Endodermal cell (in vitro differentiated cells): Measurements from ENCODE around the gene C7orf33. TPM values are rescaled to one million over a fixed set of nuclear protein-coding genes. Genes with fewer than 3 reads are reported as not detected.

ENCODE experiments used
- DNase-seq: peaks from one replicate; pipeline ENCODE4 v3.0.0-alpha.2; 2017
- H3K27ac ChIP-seq: 2 replicates; pipeline ENCODE4 v1.5.1; 2013; ENCODE audit warnings: mild to moderate bottlenecking, low read depth, low read length, moderate library complexity
- H3K27me3 ChIP-seq: 2 replicates; pipeline ENCODE4 v1.6.1; 2013; ENCODE audit warnings: mild to moderate bottlenecking, low read length, moderate library complexity; ENCODE audit not compliant: insufficient read depth, control insufficient read depth, poor library complexity, severe bottlenecking
- H3K36me3 ChIP-seq: 2 replicates; pipeline ENCODE4 v1.7.0; 2013; ENCODE audit warnings: mild to moderate bottlenecking, low read length, moderate library complexity; ENCODE audit not compliant: control insufficient read depth, insufficient read depth
- H3K4me1 ChIP-seq: one replicate; pipeline ENCODE4 v1.7.0; 2013; ENCODE audit warnings: low read length; ENCODE audit not compliant: control insufficient read depth, insufficient read depth
- H3K4me3 ChIP-seq: 2 replicates; pipeline ENCODE4 v1.5.1; 2013; ENCODE audit warnings: mild to moderate bottlenecking, low read length, moderate library complexity
- H3K9ac ChIP-seq: 2 replicates; pipeline ENCODE4 v1.6.1; 2013; ENCODE audit warnings: mild to moderate bottlenecking, low read length, moderate library complexity; ENCODE audit not compliant: poor library complexity, severe bottlenecking; ENCODE audit errors: extremely low read depth
- H3K9me3 ChIP-seq: 2 replicates; pipeline ENCODE4 v1.6.1; 2013; ENCODE audit warnings: mild to moderate bottlenecking, low read length, moderate library complexity; ENCODE audit not compliant: control insufficient read depth
- H3K27ac Mint-ChIP-seq: 2 replicates; pipeline ENCODE4 v1.8.0; 2020; ENCODE audit warnings: mixed read lengths
- H3K27me3 Mint-ChIP-seq: 2 replicates; pipeline ENCODE4 v1.8.0; 2021; ENCODE audit warnings: mild to moderate bottlenecking, mixed read lengths; ENCODE audit not compliant: insufficient read depth
- H3K36me3 Mint-ChIP-seq: 2 replicates; pipeline ENCODE4 v1.8.0; 2020; ENCODE audit warnings: low read depth, mixed read lengths
- H3K4me1 Mint-ChIP-seq: 2 replicates; pipeline ENCODE4 v1.8.0; 2020; ENCODE audit warnings: mixed read lengths
- H3K4me3 Mint-ChIP-seq: 2 replicates; pipeline ENCODE4 v1.8.0; 2020; ENCODE audit warnings: mild to moderate bottlenecking, moderate library complexity, mixed read lengths
- H3K9me3 Mint-ChIP-seq: 2 replicates; pipeline ENCODE4 v1.8.0; 2020; ENCODE audit warnings: mild to moderate bottlenecking, mixed read lengths
- WGBS, 2 experiments: methylation state at CpG; one replicate each; pipeline versions ENCODE4 v1.1.5 to v1.1.7; 2013; ENCODE audit warnings: missing lambda C conversion rate in 2 of 2, mixed read lengths in 1 of 2; ENCODE audit not compliant: insufficient coverage in 1 of 2, insufficient read length in 1 of 2; 5-methylcytosine and 5-hydroxymethylcytosine counted together
- total RNA-seq, 2 donors: library from RNA; stranded (reverse); fragmentation: NEBNext Ultra II Directional in 1 of 2; extraction: Animal tissue kit (Norgen Biotek cat#: 25700) in 1 of 2; gene quantifications; 2 replicates in 1 of 2; 3 replicates in 1 of 2; pipeline ENCODE4 v1.2.1, GENCODE V29; 2021
- TF ChIP-seq, protein P1 (sequence below): fragments of 200-600 bp; sonication (generic); conservative IDR thresholded peaks from 2 replicates; pipeline ENCODE4 v1.5.0; 2021; ENCODE audit warnings: antibody characterized with exemption, mild to moderate bottlenecking

C7orf33 gene
- total RNA-seq, 2 donors from 2014 or later = not detected

DNA sequence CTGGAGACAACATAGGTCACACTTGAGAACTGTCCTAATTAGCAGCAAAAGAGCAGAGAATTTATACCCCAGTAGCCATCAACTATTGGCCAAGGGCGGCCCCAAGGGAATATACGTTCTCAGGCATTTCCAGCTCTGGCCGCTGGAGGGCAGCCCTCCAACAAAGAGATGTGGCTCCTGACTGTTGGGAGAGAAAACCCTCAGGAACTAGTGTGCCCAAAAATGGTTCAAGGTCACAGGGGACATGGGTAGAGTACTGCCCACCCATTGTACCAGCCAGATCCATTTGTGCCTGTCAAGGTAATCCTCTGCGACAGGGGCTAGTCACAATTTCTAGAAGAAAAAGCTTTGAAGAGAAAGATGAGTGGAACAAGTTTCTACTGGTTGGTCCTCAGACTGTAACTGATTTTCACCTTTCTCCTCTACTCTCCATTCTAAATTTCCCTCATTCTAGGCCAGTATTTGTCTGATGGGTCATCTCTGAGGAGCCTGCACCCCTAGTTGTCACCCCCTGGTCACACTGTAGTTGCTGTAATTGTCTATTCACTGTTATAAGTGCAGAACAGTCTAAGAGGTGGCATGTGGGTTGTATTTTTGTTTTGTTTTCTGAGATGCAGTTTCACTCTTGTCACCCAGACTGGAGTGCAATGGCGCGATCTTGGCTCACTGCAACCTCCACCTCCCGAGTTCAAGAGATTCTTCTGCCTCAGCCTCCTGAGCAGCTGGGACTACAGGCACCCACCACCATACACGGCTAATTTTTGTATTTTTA is 14.7 kb upstream of the C7orf33 start:
- no peak overlapping the region for H3K4me3 Mint-ChIP-seq
- no peaks in the 10 kb centered on the region for H3K4me1 ChIP-seq
- TF ChIP-seq, protein P1, sequence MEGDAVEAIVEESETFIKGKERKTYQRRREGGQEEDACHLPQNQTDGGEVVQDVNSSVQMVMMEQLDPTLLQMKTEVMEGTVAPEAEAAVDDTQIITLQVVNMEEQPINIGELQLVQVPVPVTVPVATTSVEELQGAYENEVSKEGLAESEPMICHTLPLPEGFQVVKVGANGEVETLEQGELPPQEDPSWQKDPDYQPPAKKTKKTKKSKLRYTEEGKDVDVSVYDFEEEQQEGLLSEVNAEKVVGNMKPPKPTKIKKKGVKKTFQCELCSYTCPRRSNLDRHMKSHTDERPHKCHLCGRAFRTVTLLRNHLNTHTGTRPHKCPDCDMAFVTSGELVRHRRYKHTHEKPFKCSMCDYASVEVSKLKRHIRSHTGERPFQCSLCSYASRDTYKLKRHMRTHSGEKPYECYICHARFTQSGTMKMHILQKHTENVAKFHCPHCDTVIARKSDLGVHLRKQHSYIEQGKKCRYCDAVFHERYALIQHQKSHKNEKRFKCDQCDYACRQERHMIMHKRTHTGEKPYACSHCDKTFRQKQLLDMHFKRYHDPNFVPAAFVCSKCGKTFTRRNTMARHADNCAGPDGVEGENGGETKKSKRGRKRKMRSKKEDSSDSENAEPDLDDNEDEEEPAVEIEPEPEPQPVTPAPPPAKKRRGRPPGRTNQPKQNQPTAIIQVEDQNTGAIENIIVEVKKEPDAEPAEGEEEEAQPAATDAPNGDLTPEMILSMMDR = peak; percentile 91
- peak; percentile 93 for DNase-seq
- no peaks in the 10 kb centered on the region for H3K36me3 Mint-ChIP-seq
- H3K4me1 Mint-ChIP-seq = no peaks in the 10 kb centered on the region
- H3K9me3 Mint-ChIP-seq = peaks cover 2% of the 10 kb centered on the region
- H3K4me3 ChIP-seq = no peak overlapping the region
- no peak overlapping the region for H3K27ac Mint-ChIP-seq
- H3K36me3 ChIP-seq = no peaks in the 10 kb centered on the region
- H3K27ac ChIP-seq = no peak overlapping the region
- H3K9me3 ChIP-seq = no peaks in the 10 kb centered on the region
- no peak overlapping the region for H3K9ac ChIP-seq
- H3K27me3 ChIP-seq = peaks cover 13% of the 10 kb centered on the region
- WGBS, 2 experiments = 50 to 53% methylated on average over 6 to 8 of the region's 8 CpGs
- H3K27me3 Mint-ChIP-seq = peaks cover 12% of the 10 kb centered on the region

DNA sequence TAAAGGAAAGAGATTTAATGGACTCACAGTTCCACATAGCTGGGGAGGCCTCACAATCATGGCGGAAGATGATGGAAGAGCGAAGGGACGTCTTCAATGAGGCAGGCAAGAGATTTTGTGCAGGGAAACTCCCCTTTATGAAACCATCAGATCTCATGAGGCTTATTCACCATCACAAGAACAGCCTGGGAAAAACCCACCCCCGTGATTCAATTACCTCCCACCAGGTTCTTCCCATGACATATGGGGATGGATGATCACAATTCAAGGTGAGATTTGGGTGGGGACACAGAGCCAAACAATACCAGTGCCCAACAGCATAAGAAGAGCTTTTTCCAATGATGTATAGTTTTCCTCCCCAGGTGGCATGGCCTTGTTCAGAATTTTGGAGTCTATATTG is 11.2 kb upstream of the C7orf33 start:
- no peak for DNase-seq

DNA sequence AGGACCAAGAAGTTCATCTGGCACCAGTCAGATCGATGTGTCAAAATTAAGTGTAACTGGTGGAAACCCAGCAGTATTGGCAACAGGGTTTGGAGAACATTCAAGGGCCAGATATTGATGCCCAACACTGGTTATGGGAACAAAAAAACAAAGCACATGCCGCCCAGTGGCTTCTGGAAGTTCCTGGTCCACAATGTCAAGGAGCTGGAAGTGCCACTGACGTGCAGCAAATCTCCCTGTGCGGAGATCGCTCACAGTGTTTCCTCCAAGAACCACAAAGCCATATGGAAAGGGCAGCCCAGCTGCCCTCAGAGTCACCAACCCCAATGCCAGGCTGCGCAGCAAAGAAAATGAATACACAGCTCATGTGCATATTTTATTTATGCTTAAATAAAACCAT is 10.1 kb upstream of the C7orf33 start:
- Histone ChIP-seq H3K9ac (no peak overlapping the region), H3K27me3 (peaks cover 14% of the 10 kb centered on the region), H3K4me1 (no peaks in the 10 kb centered on the region), H3K27ac (no peak overlapping the region), H3K4me3 (no peak overlapping the region), H3K36me3 (no peaks in the 10 kb centered on the region), H3K9me3 (no peaks in the 10 kb centered on the region)
- H3K9me3 Mint-ChIP-seq = no peaks in the 10 kb centered on the region
- TF ChIP-seq, protein P1 = no peak
- peaks cover 14% of the 10 kb centered on the region for H3K27me3 Mint-ChIP-seq
- no peaks in the 10 kb centered on the region for H3K36me3 Mint-ChIP-seq
- DNase-seq = no peak
- H3K4me1 Mint-ChIP-seq = no peaks in the 10 kb centered on the region
- WGBS, 2 experiments = 86 to 89% methylated on average over 5 to 6 of the region's 6 CpGs
- H3K4me3 Mint-ChIP-seq = no peak overlapping the region
- no peak overlapping the region for H3K27ac Mint-ChIP-seq

More for the DNA sequence above, 11.2 kb upstream of the C7orf33 start:
- H3K27ac ChIP-seq = no peak overlapping the region
- no peak overlapping the region for H3K9ac ChIP-seq
- Mint-ChIP-seq H3K4me3 (no peak overlapping the region), H3K4me1 (no peaks in the 10 kb centered on the region), H3K27ac (no peak overlapping the region), H3K9me3 (no peaks in the 10 kb centered on the region), H3K36me3 (no peaks in the 10 kb centered on the region), H3K27me3 (peaks cover 10% of the 10 kb centered on the region)
- H3K4me3 ChIP-seq = no peak overlapping the region
- no peaks in the 10 kb centered on the region for H3K9me3 ChIP-seq
- 96 to 100% methylated on average over 3 to 4 of the region's 4 CpGs for WGBS, 2 experiments
- no peaks in the 10 kb centered on the region for H3K4me1 ChIP-seq
- no peaks in the 10 kb centered on the region for H3K36me3 ChIP-seq
- H3K27me3 ChIP-seq = peaks cover 7% of the 10 kb centered on the region
- TF ChIP-seq, protein P1 = no peak
